Measurements from ENCODE around the gene FBXO45.
"Not testable (repeated sequence)": the region's sequence is repeated elsewhere in the genome, so short reads cannot be mapped to it uniquely, and the experiment has no call there.

FBXO45 gene, protein sequence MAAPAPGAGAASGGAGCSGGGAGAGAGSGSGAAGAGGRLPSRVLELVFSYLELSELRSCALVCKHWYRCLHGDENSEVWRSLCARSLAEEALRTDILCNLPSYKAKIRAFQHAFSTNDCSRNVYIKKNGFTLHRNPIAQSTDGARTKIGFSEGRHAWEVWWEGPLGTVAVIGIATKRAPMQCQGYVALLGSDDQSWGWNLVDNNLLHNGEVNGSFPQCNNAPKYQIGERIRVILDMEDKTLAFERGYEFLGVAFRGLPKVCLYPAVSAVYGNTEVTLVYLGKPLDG

GRCh38 chr3:196568246-196569002, at the start of gene FBXO45, which contains the start of gene WDR53:
FBXO45 (plus strand) TSS chr3:196568660; CDS start chr3:196568985, 325 bp downstream.
WDR53 (minus strand) TSS chr3:196568554; CDS start chr3:196561475, 7,079 bp downstream.
- peak; percentile 97 for DNase-seq

DNA sequence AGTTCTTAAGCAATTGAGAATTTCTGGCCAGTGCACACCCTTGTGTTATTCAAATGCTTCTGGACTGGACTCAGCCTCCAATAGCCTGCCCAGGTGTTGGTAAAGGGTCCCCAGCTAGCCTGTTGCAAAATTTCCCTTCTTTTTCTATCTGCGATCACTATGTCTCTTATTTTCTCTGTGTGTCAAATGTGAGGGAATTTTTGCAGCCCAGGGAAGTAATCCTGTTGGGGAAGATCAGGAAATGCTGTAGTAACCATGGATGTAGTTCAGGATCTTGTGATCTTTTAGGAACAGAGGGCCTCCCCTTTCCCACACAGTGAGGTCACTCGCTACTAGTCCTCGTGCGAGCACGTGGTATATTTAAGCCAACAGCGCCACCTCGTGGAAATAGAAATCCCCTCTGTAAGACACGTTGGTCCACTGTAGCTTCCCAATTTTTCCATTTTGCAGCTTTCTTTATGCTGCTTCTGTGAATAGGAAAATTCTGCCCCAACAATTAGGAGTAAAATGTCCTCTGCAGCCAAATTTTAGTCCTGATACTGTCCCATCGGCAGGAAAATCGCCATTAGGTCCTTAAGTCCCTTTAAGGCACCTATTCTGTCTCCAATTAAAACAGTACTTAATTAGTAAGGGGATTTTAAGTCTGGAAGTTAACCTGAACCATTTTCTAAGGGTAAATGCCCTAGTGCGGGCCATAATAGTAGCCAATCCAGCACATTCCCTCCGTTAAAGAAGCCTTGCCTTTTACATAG, 49.3 kb upstream of the FBXO45 start:
- peak; percentile 25 for DNase-seq

- no peak for DNase-seq
Observed at GRCh38 chr3:196519718-196520082, 48.8 kb upstream of the FBXO45 start.

DNA sequence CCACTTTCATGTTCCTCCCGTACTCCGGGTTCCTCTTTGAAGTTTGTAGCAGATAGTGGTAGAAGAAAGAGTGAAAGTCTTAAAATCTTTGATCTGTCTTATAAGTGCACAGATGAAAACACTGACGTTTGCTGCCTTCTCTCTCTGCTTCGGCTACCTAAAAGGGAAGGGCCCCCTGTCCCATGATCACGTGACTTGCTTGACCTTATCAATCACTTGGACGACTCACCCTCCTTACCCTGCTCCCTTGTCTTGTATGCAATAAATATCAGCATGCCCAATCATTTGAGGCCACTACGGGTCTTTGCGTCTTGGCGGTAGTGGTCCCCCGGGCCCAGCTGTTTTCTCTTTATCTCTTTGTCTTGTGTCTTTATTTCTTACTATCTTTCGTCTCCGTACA, 47.2 kb upstream of the FBXO45 start:
- DNase-seq = not testable (repeated sequence)

DNA sequence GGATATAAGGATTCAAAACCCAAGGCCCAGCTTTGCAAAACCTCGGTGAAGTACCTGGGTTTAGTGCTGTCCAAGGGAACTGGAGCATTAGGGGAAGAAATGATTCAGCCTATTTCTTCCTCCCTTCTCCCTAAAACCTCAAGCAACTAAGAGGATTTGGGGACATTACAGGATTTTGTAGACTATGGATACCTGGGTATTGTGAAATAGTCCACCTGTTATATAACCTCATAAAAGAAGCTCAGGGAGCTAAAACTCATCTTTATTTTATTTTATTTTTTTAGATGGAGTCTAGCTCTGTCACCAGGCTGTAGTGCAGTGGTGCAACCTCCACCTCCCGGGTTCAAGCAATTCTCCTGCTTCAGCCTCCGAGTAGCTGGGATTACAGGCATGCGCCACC, 44.6 kb upstream of the FBXO45 start:
- no peak for DNase-seq

DNA sequence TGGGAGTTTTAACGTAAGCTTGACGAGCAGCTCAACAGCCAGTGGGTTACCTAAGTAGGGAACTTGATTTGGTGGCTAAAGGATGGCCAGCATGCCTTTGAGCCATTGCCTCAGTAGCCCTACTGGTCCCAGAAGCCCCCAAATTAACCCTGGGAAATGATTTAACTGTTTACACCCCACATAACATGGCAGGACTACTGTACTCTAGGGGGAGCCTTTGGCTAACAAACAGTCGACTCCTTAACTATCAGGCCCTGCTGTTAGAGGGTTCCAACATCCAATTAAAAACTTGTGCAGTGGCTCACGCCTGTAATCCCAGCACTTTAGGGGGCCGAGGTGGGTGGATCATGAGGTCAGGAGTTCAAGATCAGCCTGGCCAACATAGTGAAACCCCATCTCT, 43.9 kb upstream of the FBXO45 start:
- no peak for DNase-seq

GRCh38 chr3:196525141-196525540, 43.3 kb upstream of the FBXO45 start:
- no peak for DNase-seq

GRCh38 chr3:196528639-196529233, 39.7 kb upstream of the FBXO45 start:
- peak; percentile 79 for DNase-seq

GRCh38 chr3:196531418-196531817, 37.0 kb upstream of the FBXO45 start:
- DNase-seq = no peak

- no peak for DNase-seq
Observed at GRCh38 chr3:196533260-196533681, 35.2 kb upstream of the FBXO45 start.

DNA sequence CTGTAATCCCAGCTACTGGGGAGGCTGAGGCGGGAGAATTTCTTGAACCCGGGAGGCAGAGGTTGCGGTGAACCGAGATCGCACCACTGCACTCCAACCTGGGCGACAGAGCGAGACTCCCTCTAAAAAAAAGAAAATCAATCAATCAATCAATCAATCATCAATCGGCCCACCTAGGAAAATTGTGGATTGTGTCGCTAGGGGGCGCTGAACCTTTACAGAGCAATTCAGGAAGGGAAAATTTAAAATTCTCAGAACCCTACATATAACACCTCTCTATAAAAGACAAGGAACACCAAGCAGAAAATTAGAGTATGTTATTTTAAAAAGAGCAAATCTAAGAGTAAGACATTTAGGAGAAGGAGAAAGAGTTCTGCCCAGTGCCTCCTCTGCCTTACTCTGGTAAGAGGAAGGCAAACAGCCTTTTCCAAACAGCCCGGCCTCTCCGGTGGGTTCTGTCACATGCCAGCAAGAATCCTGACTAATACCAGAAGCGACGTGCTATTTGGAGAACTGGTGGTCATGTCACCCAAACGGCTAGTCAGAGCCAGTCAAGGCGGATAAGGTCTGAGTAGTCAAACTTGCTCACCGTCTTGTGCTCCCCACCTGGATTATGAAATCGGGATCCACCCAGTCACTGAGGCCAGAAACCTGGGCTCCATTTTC, 31.0 kb upstream of the FBXO45 start:
- DNase-seq = no peak

GRCh38 chr3:196541684-196542445, 26.6 kb upstream of the FBXO45 start:
- DNase-seq = no peak

DNA sequence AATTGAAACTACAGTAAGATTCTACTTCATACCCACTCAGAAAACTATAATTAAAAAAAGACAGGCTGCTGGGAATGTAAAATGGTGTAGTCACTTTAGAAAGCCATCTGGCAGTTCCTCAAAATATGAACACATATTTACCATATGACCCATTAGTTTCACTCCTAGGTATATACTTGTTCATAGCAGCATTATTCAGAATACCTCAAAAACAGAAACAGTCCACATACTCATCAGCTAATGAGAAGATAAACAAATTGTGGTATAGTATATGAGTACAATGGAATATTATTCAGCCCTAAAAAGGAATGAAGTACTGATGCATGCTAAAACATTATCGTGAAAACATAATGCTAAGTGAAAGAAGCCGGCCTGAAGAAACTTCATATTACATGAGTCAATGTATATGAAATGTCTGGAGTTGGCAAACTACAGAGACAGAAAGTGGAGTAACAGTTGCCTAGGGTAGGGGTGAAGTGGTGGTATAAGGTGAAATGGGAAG, 23.9 kb upstream of the FBXO45 start:
- DNase-seq = no peak

- DNase-seq = no peak
Observed at GRCh38 chr3:196546537-196546936, 21.9 kb upstream of the FBXO45 start.

GRCh38 chr3:196547067-196547466, 21.4 kb upstream of the FBXO45 start:
- DNase-seq = no peak

DNA sequence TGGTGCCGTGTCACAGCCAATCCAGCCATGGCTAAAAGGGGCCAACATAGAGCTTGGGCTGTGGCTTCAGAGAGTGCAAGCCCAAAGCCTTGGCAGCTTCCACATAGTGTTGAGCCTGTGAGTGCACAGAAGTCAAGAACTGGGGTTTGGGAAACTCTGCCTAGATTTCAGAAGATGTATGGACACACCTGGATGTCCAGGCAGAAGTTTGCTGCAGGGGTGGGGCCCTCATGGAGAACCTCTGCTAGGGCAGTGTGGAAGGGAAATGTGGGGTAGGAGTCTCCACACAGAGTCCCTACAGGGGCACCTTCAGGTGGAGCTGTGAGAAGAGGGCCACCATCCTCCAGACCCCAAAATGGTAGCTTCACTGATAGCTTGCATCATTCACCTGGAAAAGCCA, 19.1 kb upstream of the FBXO45 start:
- DNase-seq = not testable (repeated sequence)

DNA sequence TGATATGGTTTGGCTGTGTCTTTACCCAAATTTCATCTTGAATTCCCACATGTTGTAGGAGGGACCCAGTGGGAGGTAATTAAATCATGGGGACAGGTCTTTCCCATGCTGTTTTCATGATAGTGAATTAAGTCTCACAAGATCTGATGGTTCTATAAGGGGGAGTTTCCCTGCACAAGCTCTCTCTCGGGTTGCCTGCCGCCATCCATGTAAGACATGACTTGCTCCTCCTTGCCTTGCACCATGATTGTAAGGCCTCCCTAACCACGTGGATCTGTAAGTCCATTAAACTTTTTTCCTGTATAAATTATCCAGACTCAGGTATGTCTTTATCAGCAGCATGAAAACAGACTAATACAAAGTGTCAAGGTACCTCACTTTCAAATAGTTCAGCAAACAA, 18.3 kb upstream of the FBXO45 start:
- not testable (repeated sequence) for DNase-seq

GRCh38 chr3:196552253-196552652, 16.2 kb upstream of the FBXO45 start:
- no peak for DNase-seq

DNA sequence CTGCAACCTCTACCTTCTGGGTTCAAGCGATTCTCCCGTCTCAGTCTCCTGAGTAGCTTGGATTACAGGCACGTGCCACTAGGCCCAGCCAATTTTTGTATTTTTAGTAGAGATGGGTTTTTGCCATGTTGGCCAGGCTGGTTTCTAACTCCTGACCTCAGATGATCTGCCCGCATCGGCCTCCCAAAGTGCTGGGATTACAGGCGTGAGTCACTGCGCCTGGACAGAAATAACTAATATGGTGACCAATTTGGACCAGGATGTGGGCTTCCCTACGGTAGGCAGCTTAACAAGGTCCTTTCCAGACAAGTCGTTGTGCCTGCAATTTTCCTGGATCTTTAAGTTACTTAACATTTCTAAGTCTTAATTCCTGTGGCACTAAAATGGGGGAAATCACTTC, 14.9 kb upstream of the FBXO45 start:
- DNase-seq = no peak

GRCh38 chr3:196554205-196554604, 14.3 kb upstream of the FBXO45 start:
- no peak for DNase-seq

DNA sequence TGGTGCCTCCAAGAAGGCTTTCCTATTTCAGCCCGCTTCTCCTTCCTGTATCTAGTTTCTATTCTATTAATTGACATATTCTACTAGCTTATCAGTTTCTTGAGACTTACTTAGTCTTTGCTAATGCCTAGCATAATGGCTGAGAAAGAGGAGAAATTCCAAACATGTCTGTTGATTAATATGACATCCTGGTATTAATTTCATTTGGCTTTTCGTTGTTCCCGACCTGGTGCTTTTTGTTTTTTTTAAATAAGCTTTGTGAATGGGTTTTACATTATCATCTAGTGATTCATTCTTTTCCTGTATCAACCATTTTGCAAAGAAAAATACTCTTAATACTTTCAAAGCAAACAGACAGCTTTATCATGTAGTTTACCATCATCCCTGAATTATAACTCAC, 13.2 kb upstream of the FBXO45 start:
- no peak for DNase-seq

DNA sequence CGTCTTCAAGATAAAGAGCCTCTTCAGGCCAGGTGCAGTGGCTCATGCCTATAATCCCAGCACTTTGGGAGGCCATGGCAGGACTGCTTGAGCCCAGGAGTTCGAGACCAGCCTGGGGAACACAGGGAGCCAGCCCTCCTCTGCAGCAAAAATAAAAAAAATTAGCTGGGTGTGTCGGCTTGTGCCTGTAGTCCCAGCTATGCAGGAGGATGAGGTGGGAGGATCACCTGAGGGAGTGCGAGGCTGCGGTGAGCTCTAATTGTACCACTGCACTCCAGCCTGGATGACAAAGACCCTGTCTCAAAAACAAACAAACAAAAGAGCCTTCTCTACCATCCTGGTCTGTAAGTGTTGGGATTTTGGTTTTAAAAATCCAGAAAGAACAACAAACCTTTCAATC, 11.2 kb upstream of the FBXO45 start:
- DNase-seq = no peak
